Measurements from ENCODE around the gene CRLF1. TPM values are rescaled to one million over a fixed set of nuclear protein-coding genes. Genes with fewer than 3 reads are reported as not detected.

The CRLF1 gene
- 8.4 TPM for polyA plus RNA-seq (2012; ENCODE audit: insufficient read depth, insufficient read length)

- DNase-seq (ENCODE audit: low read depth, low spot score) = no peak
- no peak within 1 kb of the TSS for H3K4me3 ChIP-seq (ENCODE audit: low read length)
These were observed at the start of gene CRLF1 for GRCh38 chr19:18606281-18607225. Gene CRLF1 (minus strand): TSS chr19:18606799. CDS start chr19:18606656, 143 bp downstream.

GRCh38 chr19:18655173-18655844, 48.7 kb upstream of the CRLF1 start:
- H3K4me3 ChIP-seq (ENCODE audit: low read length) = no peak overlapping the region
- DNase-seq (ENCODE audit: low read depth, low spot score) = no peak

- no peak for DNase-seq (ENCODE audit: low read depth, low spot score)
- no peak overlapping the region for H3K4me3 ChIP-seq (ENCODE audit: low read length)
These were observed 47.9 kb upstream of the CRLF1 start for GRCh38 chr19:18654469-18654868.

- H3K4me3 ChIP-seq (ENCODE audit: low read length) = no peak overlapping the region
- DNase-seq (ENCODE audit: low read depth, low spot score) = no peak
These were observed 47.3 kb upstream of the CRLF1 start for GRCh38 chr19:18653853-18654252.

GRCh38 chr19:18651733-18652132, 45.1 kb upstream of the CRLF1 start:
- DNase-seq (ENCODE audit: low read depth, low spot score) = no peak
- H3K4me3 ChIP-seq (ENCODE audit: low read length) = no peak overlapping the region

- no peak overlapping the region for H3K4me3 ChIP-seq (ENCODE audit: low read length)
- no peak for DNase-seq (ENCODE audit: low read depth, low spot score)
These were observed 44.7 kb upstream of the CRLF1 start for GRCh38 chr19:18651300-18651699.

- DNase-seq (ENCODE audit: low read depth, low spot score) = no peak
- H3K4me3 ChIP-seq (ENCODE audit: low read length) = no peak overlapping the region
These were observed 44.0 kb upstream of the CRLF1 start for GRCh38 chr19:18650468-18651041.

GRCh38 chr19:18650021-18650390, 43.4 kb upstream of the CRLF1 start:
- DNase-seq (ENCODE audit: low read depth, low spot score) = no peak

GRCh38 chr19:18649371-18650020, 42.9 kb upstream of the CRLF1 start:
- H3K4me3 ChIP-seq (ENCODE audit: low read length) = no peak overlapping the region
- no peak for DNase-seq (ENCODE audit: low read depth, low spot score)

More at GRCh38 chr19:18650021-18650390, 43.4 kb upstream of the CRLF1 start:
- no peak overlapping the region for H3K4me3 ChIP-seq (ENCODE audit: low read length)

GRCh38 chr19:18648973-18649315, 42.3 kb upstream of the CRLF1 start:
- no peak for DNase-seq (ENCODE audit: low read depth, low spot score)
- H3K4me3 ChIP-seq (ENCODE audit: low read length) = no peak overlapping the region

- H3K4me3 ChIP-seq (ENCODE audit: low read length) = no peak overlapping the region
- DNase-seq (ENCODE audit: low read depth, low spot score) = no peak
These were observed 41.2 kb upstream of the CRLF1 start for GRCh38 chr19:18647807-18648206.

- DNase-seq (ENCODE audit: low read depth, low spot score) = no peak
- no peak overlapping the region for H3K4me3 ChIP-seq (ENCODE audit: low read length)
These were observed 40.8 kb upstream of the CRLF1 start for GRCh38 chr19:18647371-18647767.

- no peak overlapping the region for H3K4me3 ChIP-seq (ENCODE audit: low read length)
- no peak for DNase-seq (ENCODE audit: low read depth, low spot score)
These were observed 40.2 kb upstream of the CRLF1 start for GRCh38 chr19:18646535-18647370.

- no peak overlapping the region for H3K4me3 ChIP-seq (ENCODE audit: low read length)
- DNase-seq (ENCODE audit: low read depth, low spot score) = no peak
These were observed 38.5 kb upstream of the CRLF1 start for GRCh38 chr19:18645035-18645511.

- DNase-seq (ENCODE audit: low read depth, low spot score) = no peak
- no peak overlapping the region for H3K4me3 ChIP-seq (ENCODE audit: low read length)
These were observed 37.8 kb upstream of the CRLF1 start for GRCh38 chr19:18644196-18645034.

- no peak overlapping the region for H3K4me3 ChIP-seq (ENCODE audit: low read length)
- DNase-seq (ENCODE audit: low read depth, low spot score) = no peak
These were observed 33.2 kb upstream of the CRLF1 start for GRCh38 chr19:18639706-18640243.
